MCF 10A (cell line): Measurements from ENCODE around the gene ZSCAN16. TPM values are rescaled to one million over a fixed set of nuclear protein-coding genes. Genes with fewer than 3 reads are reported as not detected.

Source experiments
- BruUV-seq: library from RNA; stranded (reverse); fragments of 400-500 nt; replicated peaks from 2 replicates; lab custom pipeline; 2021; lab: Mats Ljungman, UMichigan
- CTCF ChIA-PET: fragments of 300-600 bp; sonication (Branson Sonifier 250); formaldehyde crosslinking; extraction: SDS; loops from one replicate; lab custom pipeline; 2021; ENCODE audit warnings: antibody characterized with exemption, inconsistent platforms; lab: Yijun Ruan, JAX
- POLR2A ChIA-PET: fragments of 300-600, 350-650 bp; sonication (Branson Sonifier 250); formaldehyde crosslinking; extraction: SDS; loops from one replicate; lab custom pipeline; 2020; ENCODE audit warnings: antibody characterized with exemption, inconsistent platforms; lab: Yijun Ruan, JAX
- DNase-seq: peaks from one replicate; pipeline ENCODE4 v3.0.0-alpha.2; 2018; ENCODE audit not compliant: unreplicated experiment
- H3K27ac Mint-ChIP-seq: one replicate; pipeline ENCODE4 v1.8.0; 2022; ENCODE audit warnings: mild to moderate bottlenecking, low read depth, mixed read lengths; ENCODE audit not compliant: unreplicated experiment
- H3K27me3 Mint-ChIP-seq: one replicate; pipeline ENCODE4 v1.8.0; 2022; ENCODE audit warnings: mixed read lengths; ENCODE audit not compliant: insufficient read depth, unreplicated experiment
- H3K36me3 Mint-ChIP-seq: one replicate; pipeline ENCODE4 v1.8.0; 2022; ENCODE audit warnings: mild to moderate bottlenecking, moderate library complexity, mixed read lengths; ENCODE audit not compliant: insufficient read depth, unreplicated experiment
- H3K4me1 Mint-ChIP-seq: one replicate; pipeline ENCODE4 v1.8.0; 2022; ENCODE audit warnings: mixed read lengths; ENCODE audit not compliant: insufficient read depth, unreplicated experiment
- H3K4me3 Mint-ChIP-seq: one replicate; pipeline ENCODE4 v1.8.0; 2022; ENCODE audit warnings: mild to moderate bottlenecking, moderate library complexity, mixed read lengths; ENCODE audit not compliant: unreplicated experiment
- H3K9me3 Mint-ChIP-seq: one replicate; pipeline ENCODE4 v1.8.0; 2022; ENCODE audit warnings: mixed read lengths; ENCODE audit not compliant: unreplicated experiment
- CTCF ChIP-seq: fragments of 200-600 bp; IDR thresholded peaks from one replicate; pipeline ENCODE4 v1.8.0; 2022; ENCODE audit warnings: antibody characterized with exemption, mild to moderate bottlenecking; ENCODE audit not compliant: unreplicated experiment
- intact Hi-C: fragments of 100-400 bp; cut with micrococcal nuclease; formaldehyde crosslinking; loops from 2 replicates; pipeline ENCODE4 v1.14.1; 2022
- total RNA-seq: library from RNA; stranded (reverse); gene quantifications from 2 replicates; pipeline ENCODE4 v1.2.3, GENCODE V29; 2022

ZSCAN16 gene
- total RNA-seq, 1 experiment from 2014 or later: 4.4 TPM

DNA sequence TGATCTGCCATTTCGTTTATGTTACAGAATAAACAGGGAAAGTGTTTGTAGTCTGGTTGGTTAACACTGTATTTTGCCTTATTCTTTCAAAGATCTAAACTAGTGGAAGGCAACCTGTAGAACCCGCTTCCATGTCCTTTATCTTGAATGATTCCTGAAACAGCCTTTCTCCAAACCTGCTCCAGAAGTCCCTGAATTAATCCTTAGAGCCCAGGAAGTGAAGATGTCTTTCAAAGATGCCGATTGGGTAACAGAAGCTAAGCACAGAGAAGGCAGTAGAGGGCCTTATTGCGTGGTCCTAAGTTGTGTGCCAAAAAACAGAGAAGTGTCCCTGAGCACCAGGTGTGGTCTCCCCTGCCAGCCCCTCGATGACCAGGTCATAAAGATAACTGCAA lies 19.2 kb upstream of the ZSCAN16 start:
- BruUV-seq: no TSS peak
- Mint-ChIP-seq H3K27ac (peak overlapping the region; percentile 63), H3K4me3 (peak overlapping the region; percentile 83), H3K36me3 (no peaks in the 10 kb centered on the region), H3K4me1 (no peaks in the 10 kb centered on the region), H3K9me3 (no peaks in the 10 kb centered on the region), H3K27me3 (no peaks in the 10 kb centered on the region)
- intact Hi-C loops: loop anchor here (2.0 kb wide), 2 partner anchors 24 to 32 kb away; partner anchors contain the start of gene ZNF165
- TF ChIP-seq CTCF: no peak
- ChIA-PET POLR2A (interaction anchor here (0.6 to 2.4 kb wide), 21 partner anchors 8 to 960 kb away, joined by 3 to 23 read pairs (median 4); partner anchors contain the start of genes ZKSCAN8, ZNF165, ZNF391 and ZSCAN16), CTCF (interaction anchor here (0.7 to 2.3 kb wide), 7 partner anchors 9 to 468 kb away, joined by 3 to 11 read pairs (median 4); partner anchors contain the start of gene ZKSCAN8)
- DNase-seq: peak; percentile 20

- intact Hi-C loops: no loop called here
- no TSS peak for BruUV-seq
- ChIA-PET CTCF (interaction anchor here (0.6 to 1.5 kb wide), 3 partner anchors 9 to 284 kb away, joined by 3 to 7 read pairs (median 5); no protein-coding TSS in a partner anchor), POLR2A (interaction anchor here (0.8 kb wide), 1 partner anchor 17 kb away, joined by 3 read pairs; the partner anchor contains the start of gene ZSCAN16)
- Mint-ChIP-seq H3K27ac (no peak overlapping the region), H3K9me3 (no peaks in the 10 kb centered on the region), H3K4me1 (no peaks in the 10 kb centered on the region), H3K4me3 (no peak overlapping the region), H3K36me3 (no peaks in the 10 kb centered on the region), H3K27me3 (no peaks in the 10 kb centered on the region)
- TF ChIP-seq CTCF: no peak
- DNase-seq: no peak
These were observed 16.9 kb upstream of the ZSCAN16 start for GRCh38 chr6:28107506-28107905.

GRCh38 chr6:28111964-28112363 lies 12.4 kb upstream of the ZSCAN16 start:
- H3K4me1 Mint-ChIP-seq: no peaks in the 10 kb centered on the region

DNA sequence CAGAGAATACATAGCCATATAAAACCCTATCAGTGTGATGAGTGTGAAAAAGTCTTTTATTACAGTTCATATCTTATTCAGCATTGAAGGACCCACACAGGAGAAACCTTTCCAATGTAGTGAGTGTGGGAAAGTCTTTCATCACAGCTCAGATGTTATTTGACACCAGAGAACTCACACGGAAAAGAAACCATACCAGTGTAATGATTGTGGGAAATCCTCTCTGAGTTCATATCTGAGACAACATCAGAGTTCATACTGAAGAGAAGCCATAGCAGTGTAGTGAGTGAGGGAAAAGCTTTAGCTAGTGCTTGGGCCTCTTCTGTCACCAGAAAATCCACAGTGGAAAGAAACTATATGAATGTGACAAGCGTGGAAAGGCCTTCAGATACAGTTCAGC lies 8.6 kb upstream of the ZSCAN16 start:
- Mint-ChIP-seq H3K4me3 (no peak overlapping the region), H3K27me3 (no peaks in the 10 kb centered on the region), H3K4me1 (no peaks in the 10 kb centered on the region), H3K9me3 (no peaks in the 10 kb centered on the region), H3K36me3 (peaks cover 26% of the 10 kb centered on the region), H3K27ac (no peak overlapping the region)
- ChIA-PET POLR2A (no interaction called here), CTCF (interaction anchor here (0.6 kb wide), 2 partner anchors 214 to 541 kb away, joined by 3 to 4 read pairs; no protein-coding TSS in a partner anchor)
- no peak for DNase-seq
- no peak for TF ChIP-seq CTCF
- no TSS peak for BruUV-seq
- intact Hi-C loops: no loop called here

More at GRCh38 chr6:28111964-28112363, 12.4 kb upstream of the ZSCAN16 start:
- POLR2A ChIA-PET: interaction anchor here (0.6 to 2.1 kb wide), 2 partner anchors 11 to 448 kb away, joined by 4 to 7 read pairs; no protein-coding TSS in a partner anchor
- Mint-ChIP-seq H3K27me3 (no peaks in the 10 kb centered on the region), H3K9me3 (no peaks in the 10 kb centered on the region), H3K36me3 (peaks cover 13% of the 10 kb centered on the region), H3K27ac (no peak overlapping the region), H3K4me3 (no peak overlapping the region)
- TF ChIP-seq CTCF: no peak
- no TSS peak for BruUV-seq
- intact Hi-C loops: no loop called here
- no peak for DNase-seq
- CTCF ChIA-PET: no interaction called here
